Nephron (organoid): ENCODE results near the gene TSC22D2.

Source experiments
- H3K27ac Mint-ChIP-seq, 3 experiments: 2 replicates each; pipeline ENCODE4 v1.8.0; 2020; ENCODE audit warnings: mixed read lengths in 3 of 3, mild to moderate bottlenecking in 2 of 3, moderate library complexity in 1 of 3
- H3K27me3 Mint-ChIP-seq: 2 replicates; pipeline ENCODE4 v1.8.0; 2021; ENCODE audit warnings: low read depth, mild to moderate bottlenecking, moderate library complexity, mixed read lengths
- H3K36me3 Mint-ChIP-seq: 2 replicates; pipeline ENCODE4 v1.8.0; 2020; ENCODE audit warnings: low read depth, mixed read lengths
- H3K4me1 Mint-ChIP-seq: 2 replicates; pipeline ENCODE4 v1.8.0; 2020; ENCODE audit warnings: mixed read lengths
- H3K4me3 Mint-ChIP-seq, 3 experiments: 2 replicates each; pipeline ENCODE4 v1.8.0; 2020; ENCODE audit warnings: mild to moderate bottlenecking in 3 of 3, mixed read lengths in 3 of 3, moderate library complexity in 2 of 3
- H3K9me3 Mint-ChIP-seq: 2 replicates; pipeline ENCODE4 v1.8.0; 2020; ENCODE audit warnings: mixed read lengths
- TF ChIP-seq, protein P1 (sequence below), 3 experiments: fragments of 200-600 bp; sonication (generic); IDR thresholded peaks; one replicate each; pipeline ENCODE4 v1.5.0; 2021; ENCODE audit warnings: antibody characterized with exemption in 3 of 3; ENCODE audit not compliant: unreplicated experiment in 3 of 3

Gene TSC22D2

DNA sequence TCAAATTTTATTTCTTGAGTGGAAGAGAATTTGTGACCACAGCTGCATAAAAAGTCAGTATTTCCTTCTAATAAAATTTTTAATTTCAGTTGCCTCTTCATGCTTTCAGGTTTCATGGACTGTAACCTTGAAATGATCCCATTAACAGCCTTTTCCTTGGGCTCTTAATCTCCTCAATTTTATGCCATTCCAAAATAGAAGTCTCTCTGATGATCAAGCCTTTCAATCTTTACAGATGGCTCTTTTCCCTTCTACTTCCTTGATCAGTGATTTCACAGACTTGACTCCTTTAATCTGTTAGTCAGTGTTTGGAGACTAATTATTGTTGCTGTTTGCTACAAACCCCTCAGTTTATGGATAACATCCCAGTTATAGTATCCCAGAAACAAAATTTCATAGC is 11.9 kb downstream of the TSC22D2 start:
- Mint-ChIP-seq H3K9me3 (no peaks in the 10 kb centered on the region), H3K4me3 (no peak overlapping the region)

DNA sequence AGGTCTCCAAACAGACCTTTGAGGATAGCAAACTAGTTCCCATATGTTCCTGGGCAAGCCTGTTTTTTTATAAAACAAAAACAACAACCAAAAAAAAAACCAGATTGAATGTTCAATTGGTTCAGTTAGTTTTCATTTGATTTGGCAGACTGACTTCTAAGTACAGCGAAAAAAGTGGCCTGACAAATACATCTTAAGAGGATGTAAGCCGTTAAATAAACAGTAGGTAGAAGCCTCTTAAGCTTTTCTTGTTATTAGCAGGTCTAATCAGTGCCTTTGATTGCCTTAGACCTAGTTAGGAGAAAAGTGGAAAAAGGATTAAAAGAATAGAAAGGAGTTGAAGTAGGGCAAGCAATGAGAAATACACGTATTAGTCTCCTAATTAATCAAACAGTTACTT is 13.2 kb downstream of the TSC22D2 start:
- H3K27me3 Mint-ChIP-seq = no peaks in the 10 kb centered on the region
- H3K27ac Mint-ChIP-seq = no peak overlapping the region
- H3K9me3 Mint-ChIP-seq = no peaks in the 10 kb centered on the region
- H3K4me3 Mint-ChIP-seq = no peak overlapping the region
- peaks cover 28% of the 10 kb centered on the region for H3K36me3 Mint-ChIP-seq
- TF ChIP-seq, protein P1, sequence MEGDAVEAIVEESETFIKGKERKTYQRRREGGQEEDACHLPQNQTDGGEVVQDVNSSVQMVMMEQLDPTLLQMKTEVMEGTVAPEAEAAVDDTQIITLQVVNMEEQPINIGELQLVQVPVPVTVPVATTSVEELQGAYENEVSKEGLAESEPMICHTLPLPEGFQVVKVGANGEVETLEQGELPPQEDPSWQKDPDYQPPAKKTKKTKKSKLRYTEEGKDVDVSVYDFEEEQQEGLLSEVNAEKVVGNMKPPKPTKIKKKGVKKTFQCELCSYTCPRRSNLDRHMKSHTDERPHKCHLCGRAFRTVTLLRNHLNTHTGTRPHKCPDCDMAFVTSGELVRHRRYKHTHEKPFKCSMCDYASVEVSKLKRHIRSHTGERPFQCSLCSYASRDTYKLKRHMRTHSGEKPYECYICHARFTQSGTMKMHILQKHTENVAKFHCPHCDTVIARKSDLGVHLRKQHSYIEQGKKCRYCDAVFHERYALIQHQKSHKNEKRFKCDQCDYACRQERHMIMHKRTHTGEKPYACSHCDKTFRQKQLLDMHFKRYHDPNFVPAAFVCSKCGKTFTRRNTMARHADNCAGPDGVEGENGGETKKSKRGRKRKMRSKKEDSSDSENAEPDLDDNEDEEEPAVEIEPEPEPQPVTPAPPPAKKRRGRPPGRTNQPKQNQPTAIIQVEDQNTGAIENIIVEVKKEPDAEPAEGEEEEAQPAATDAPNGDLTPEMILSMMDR (IDR thresholded peaks at IDR 0.05; ENCODE audit: unreplicated experiment in 3 of 3) = no peak
- peaks cover 40% of the 10 kb centered on the region for H3K4me1 Mint-ChIP-seq

More for the DNA sequence above, 11.9 kb downstream of the TSC22D2 start:
- H3K4me1 Mint-ChIP-seq = peaks cover 49% of the 10 kb centered on the region
- peaks cover 25% of the 10 kb centered on the region for H3K36me3 Mint-ChIP-seq
- H3K27me3 Mint-ChIP-seq = no peaks in the 10 kb centered on the region
- no peak overlapping the region for H3K27ac Mint-ChIP-seq
- TF ChIP-seq, protein P1 (IDR thresholded peaks at IDR 0.05; ENCODE audit: unreplicated experiment in 3 of 3) = no peak

DNA sequence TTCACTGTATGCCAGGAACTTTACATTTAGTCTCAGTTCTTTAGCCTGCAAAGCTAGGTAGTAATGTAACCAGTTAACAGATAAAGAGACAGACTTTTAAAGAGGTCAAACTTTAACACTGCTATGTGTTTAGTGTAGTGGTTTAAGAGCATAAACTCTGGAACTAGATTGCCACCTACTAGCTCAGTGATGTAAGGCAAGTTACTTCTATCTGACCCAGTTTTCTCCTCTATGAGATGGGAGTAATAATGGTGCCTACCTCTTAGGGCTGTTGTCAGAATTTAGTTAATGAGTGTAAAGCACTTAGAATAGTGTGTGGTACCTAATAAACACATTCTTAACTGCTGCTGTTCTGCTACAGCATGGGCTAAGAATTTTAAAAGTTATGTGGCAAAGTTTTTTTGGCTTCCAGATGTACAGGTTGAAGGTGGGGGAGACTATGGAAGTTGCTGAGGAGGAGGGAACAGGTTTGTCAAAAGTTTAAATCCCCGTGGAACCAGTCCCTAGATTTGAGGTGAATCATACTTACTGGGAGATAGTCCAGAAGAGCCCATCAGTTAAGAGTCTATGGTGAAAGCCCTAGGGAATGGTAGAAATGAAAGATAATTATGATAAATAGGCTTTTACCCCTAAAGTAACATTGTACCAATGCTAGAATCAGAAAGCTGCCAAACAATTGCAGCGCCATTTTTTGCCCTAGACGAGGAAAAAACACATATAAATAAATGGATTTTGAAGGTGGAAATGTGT is 13.9 kb downstream of the TSC22D2 start:
- no peak overlapping the region for H3K4me3 Mint-ChIP-seq
- no peaks in the 10 kb centered on the region for H3K27me3 Mint-ChIP-seq
- TF ChIP-seq, protein P1 (IDR thresholded peaks at IDR 0.05; ENCODE audit: unreplicated experiment in 3 of 3) = no peak
- peaks cover 40% of the 10 kb centered on the region for H3K4me1 Mint-ChIP-seq
- H3K9me3 Mint-ChIP-seq = no peaks in the 10 kb centered on the region
- H3K36me3 Mint-ChIP-seq = peaks cover 32% of the 10 kb centered on the region
- no peak overlapping the region for H3K27ac Mint-ChIP-seq

DNA sequence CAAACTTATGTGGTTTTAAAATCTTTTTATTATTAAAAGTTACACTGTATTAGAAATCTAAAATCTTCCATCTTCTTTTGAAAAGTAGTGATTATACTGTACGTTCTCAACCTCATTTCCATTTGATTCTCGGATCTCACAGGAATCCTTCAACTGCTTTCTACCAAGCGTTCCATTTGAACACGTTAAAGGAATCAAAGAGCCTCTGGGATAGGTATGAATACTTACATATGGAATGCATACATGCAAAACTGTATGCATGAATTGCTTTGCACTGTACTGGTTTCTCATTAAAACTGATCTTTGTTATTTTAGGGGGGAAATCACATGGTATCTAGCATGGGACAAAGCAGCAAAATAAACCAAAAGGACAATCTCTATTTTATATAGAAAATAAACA is 14.8 kb downstream of the TSC22D2 start:
- Mint-ChIP-seq H3K27ac (no peak overlapping the region), H3K9me3 (no peaks in the 10 kb centered on the region), H3K4me3 (no peak overlapping the region), H3K36me3 (peaks cover 27% of the 10 kb centered on the region), H3K4me1 (peaks cover 30% of the 10 kb centered on the region), H3K27me3 (no peaks in the 10 kb centered on the region)
- TF ChIP-seq, protein P1 (IDR thresholded peaks at IDR 0.05; ENCODE audit: unreplicated experiment in 3 of 3) = no peak

DNA sequence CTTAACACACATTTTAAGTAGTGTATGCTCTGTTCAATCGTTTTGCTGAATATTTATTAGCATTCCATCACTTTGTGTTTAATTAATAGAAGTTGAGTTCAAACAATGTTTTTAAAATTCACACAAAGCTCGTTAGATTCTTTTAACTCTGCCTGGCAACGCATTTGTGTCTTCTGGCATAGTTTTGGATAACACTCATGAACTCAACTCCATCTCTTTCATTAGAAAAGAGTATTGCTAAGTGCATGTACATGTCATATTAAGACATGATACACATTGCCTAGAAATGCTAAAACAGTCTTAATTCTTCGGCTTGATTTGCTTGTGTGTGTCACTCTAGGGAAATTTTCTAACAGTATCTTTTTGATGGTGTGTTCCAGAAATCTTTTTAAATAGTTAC is 15.7 kb downstream of the TSC22D2 start:
- TF ChIP-seq, protein P1 (IDR thresholded peaks at IDR 0.05; ENCODE audit: unreplicated experiment in 3 of 3) = no peak
- Mint-ChIP-seq H3K27ac (no peak overlapping the region), H3K4me3 (no peak overlapping the region), H3K4me1 (peaks cover 23% of the 10 kb centered on the region), H3K36me3 (peaks cover 29% of the 10 kb centered on the region), H3K27me3 (no peaks in the 10 kb centered on the region), H3K9me3 (no peaks in the 10 kb centered on the region)

DNA sequence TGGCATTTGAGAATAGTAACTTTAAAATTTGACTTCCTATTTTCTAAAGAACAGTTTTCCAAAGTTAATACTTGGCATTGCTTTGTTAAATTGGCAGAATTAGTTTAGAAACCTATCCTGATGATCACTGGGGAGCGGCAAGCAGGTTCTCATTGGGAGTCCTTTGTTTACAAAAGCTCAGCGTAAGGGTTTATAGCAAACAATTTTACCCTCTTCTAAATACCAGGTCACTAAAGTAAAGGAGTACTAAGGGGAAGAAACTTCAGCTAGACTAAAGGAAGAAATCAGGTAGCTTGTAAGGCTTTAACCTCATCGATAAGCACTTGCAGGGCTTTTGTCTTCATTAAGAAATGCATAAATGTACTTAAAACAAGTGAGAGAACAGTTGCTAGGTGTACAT is 18.2 kb downstream of the TSC22D2 start:
- H3K27me3 Mint-ChIP-seq = no peaks in the 10 kb centered on the region
- no peak overlapping the region for H3K4me3 Mint-ChIP-seq
- TF ChIP-seq, protein P1 (IDR thresholded peaks at IDR 0.05; ENCODE audit: unreplicated experiment in 3 of 3) = no peak
- H3K36me3 Mint-ChIP-seq = peaks cover 43% of the 10 kb centered on the region
- peaks cover 11% of the 10 kb centered on the region for H3K4me1 Mint-ChIP-seq
- no peaks in the 10 kb centered on the region for H3K9me3 Mint-ChIP-seq
- H3K27ac Mint-ChIP-seq = no peak overlapping the region
